K562 (cell line): ENCODE data around the gene INPP5K. TPM values are rescaled to one million over a fixed set of nuclear protein-coding genes. Genes with fewer than 3 reads are reported as not detected.

Experiments
- ARID1B ChIP-seq: fragments of 450-650 bp; IDR thresholded peaks from 2 replicates; pipeline ENCODE4 v1.6.1; 2016; ENCODE audit warnings: antibody characterized with exemption, mild to moderate bottlenecking, inconsistent platforms
- ARID3B ChIP-seq: fragments of 250-450 bp; sonication (Bioruptor Pico); IDR thresholded peaks from 2 replicates; pipeline ENCODE4 v1.4.0; 2020; ENCODE audit warnings: borderline replicate concordance
- ATF1 ChIP-seq, 2 experiments: fragments of 450-650 bp in 1 of 2; IDR thresholded peaks; 2 replicates each; pipeline ENCODE4 v1.6.1; 2016; ENCODE audit warnings: missing compliant biosample characterization in 1 of 2, missing genetic modification characterization in 1 of 2
- BACH1 ChIP-seq: fragments of 200-800 bp; sonication (Bioruptor generic); IDR thresholded peaks from 2 replicates; pipeline ENCODE4 v1.6.1; 2016; ENCODE audit warnings: missing genetic modification characterization, missing compliant biosample characterization
- CCNT2 ChIP-seq: IDR thresholded peaks from 2 replicates; pipeline ENCODE4 v1.6.1; 2011; ENCODE audit warnings: borderline replicate concordance, low read depth, mild to moderate bottlenecking, moderate library complexity, mixed read lengths, low read length; ENCODE audit not compliant: insufficient read length; ENCODE audit errors: extremely low read depth
- CGGBP1 ChIP-seq: fragments of 250-450 bp; sonication (Bioruptor Pico); IDR thresholded peaks from 2 replicates; pipeline ENCODE4 v1.9.0; 2021; ENCODE audit warnings: mild to moderate bottlenecking
- CXXC5 ChIP-seq: fragments of 250-450 bp; sonication (Bioruptor Pico); IDR thresholded peaks from 2 replicates; pipeline ENCODE4 v1.8.0; 2022; ENCODE audit warnings: inconsistent platforms, mild to moderate bottlenecking, moderate library complexity
- E2F3 ChIP-seq: fragments of 250-450 bp; sonication (Bioruptor Pico); IDR thresholded peaks from 2 replicates; pipeline ENCODE4 v1.4.0; 2020; ENCODE audit warnings: mild to moderate bottlenecking
- ELF4 ChIP-seq: fragments of 450-650 bp; formaldehyde crosslinking; IDR thresholded peaks from 2 replicates; pipeline ENCODE4 v1.4.0; 2022; ENCODE audit warnings: missing genetic modification characterization
- GTF2B ChIP-seq: IDR thresholded peaks from 2 replicates; pipeline ENCODE4 v1.6.1; 2011; ENCODE audit not compliant: insufficient read length; ENCODE audit errors: extremely low read depth
- JUN ChIP-seq, 2 experiments: sonication (generic) in 1 of 2; formaldehyde crosslinking in 1 of 2; IDR thresholded peaks; 2 replicates each; pipeline versions ENCODE4 v1.6.1 to v1.8.0; 2012 to 2022; ENCODE audit warnings: borderline replicate concordance in 2 of 2, mild to moderate bottlenecking in 2 of 2, improper control_type of control experiment in 1 of 2, low read depth in 1 of 2, low read length in 1 of 2, missing genetic modification reagents in 1 of 2
- MLX ChIP-seq, 2 experiments: fragments of 450-650 bp in 1 of 2; sonication (generic) in 1 of 2; formaldehyde crosslinking; conservative IDR thresholded peaks; 2 replicates each; pipeline versions ENCODE4 v1.4.0 to v1.8.1; 2020 to 2022; ENCODE audit warnings: mild to moderate bottlenecking in 1 of 2, missing genetic modification reagents in 1 of 2
- NCOR1 ChIP-seq: fragments of 450-650 bp; IDR thresholded peaks from 2 replicates; pipeline ENCODE4 v1.6.1; 2016; ENCODE audit warnings: mild to moderate bottlenecking, moderate library complexity
- RFX7 ChIP-seq: fragments of 250-450 bp; sonication (Bioruptor Pico); IDR thresholded peaks from 2 replicates; pipeline ENCODE4 v1.5.1; 2021; ENCODE audit warnings: mild to moderate bottlenecking
- SETDB1 ChIP-seq: IDR thresholded peaks from one replicate; pipeline ENCODE4 v1.6.1; 2012; ENCODE audit warnings: low read length, control low read depth, inconsistent platforms
- ZNF232 ChIP-seq: sonication (generic); formaldehyde crosslinking; IDR thresholded peaks from 2 replicates; pipeline ENCODE4 v1.8.0; 2022; ENCODE audit warnings: mild to moderate bottlenecking, missing genetic modification reagents
- ZNF444 ChIP-seq: fragments of 250-450 bp; sonication (Bioruptor Pico); IDR thresholded peaks from 2 replicates; pipeline ENCODE4 v1.4.0; 2020; ENCODE audit warnings: mild to moderate bottlenecking, moderate library complexity
- ZNF778 ChIP-seq: fragments of 450-650 bp; formaldehyde crosslinking; IDR thresholded peaks from 2 replicates; pipeline ENCODE4 v1.4.0; 2020; ENCODE audit warnings: mild to moderate bottlenecking, moderate library complexity
- polyA plus RNA-seq, 8 experiments: library from polyadenylated mRNA; depleted of rRNA in 4 of 8; stranded (reverse) in 5 of 8; unstranded in 3 of 8; fragments of >200 nt; fragmentation: Nextera tagmentation in 2 of 8; fragmentation: Illumina TruSeq in 1 of 8; extraction: Ambion mirVana in 2 of 8; extraction: Trizol in 1 of 8; gene quantifications; 2 replicates each; pipeline versions ENCODE4 v1.2.1 to v1.2.3, GENCODE V29; 2011 to 2014; ENCODE audit warnings: inconsistent platforms in 1 of 8, missing spikeins in 1 of 8
- total RNA-seq, 7 experiments: library from RNA; depleted of rRNA in 6 of 7; stranded (reverse); fragments of >200 nt in 6 of 7; fragmentation: Illumina TruSeq in 2 of 7; extraction: Trizol in 2 of 7; gene quantifications; 2 replicates each; pipeline versions ENCODE4 v1.2.1 to v1.2.3, GENCODE V29; 2011 to 2021; ENCODE audit warnings: low replicate concordance in 1 of 7
- TF ChIP-seq, protein P1 (sequence below), 3 experiments: IDR thresholded peaks in 2 of 3; conservative IDR thresholded peaks in 1 of 3; 2 replicates each; pipeline ENCODE4 v1.5.1; 2011 to 2012; ENCODE audit warnings: low read length in 3 of 3, mild to moderate bottlenecking in 3 of 3, control low read depth in 2 of 3, improper control_type of control experiment in 1 of 3, inconsistent platforms in 1 of 3, low read depth in 1 of 3, mixed read lengths in 1 of 3, moderate library complexity in 1 of 3; ENCODE audit not compliant: insufficient read depth in 2 of 3
- TF ChIP-seq, protein P2 (sequence below): IDR thresholded peaks from 2 replicates; pipeline ENCODE4 v1.6.1; 2014; ENCODE audit warnings: antibody characterized with exemption

The INPP5K gene
- total and polyA plus RNA-seq, 9 of the 15 experiments (the other 6 are each of a cell fraction or from before 2014, with no cell fraction given), result 0.63 to 15.1 (median 10.1) TPM

DNA sequence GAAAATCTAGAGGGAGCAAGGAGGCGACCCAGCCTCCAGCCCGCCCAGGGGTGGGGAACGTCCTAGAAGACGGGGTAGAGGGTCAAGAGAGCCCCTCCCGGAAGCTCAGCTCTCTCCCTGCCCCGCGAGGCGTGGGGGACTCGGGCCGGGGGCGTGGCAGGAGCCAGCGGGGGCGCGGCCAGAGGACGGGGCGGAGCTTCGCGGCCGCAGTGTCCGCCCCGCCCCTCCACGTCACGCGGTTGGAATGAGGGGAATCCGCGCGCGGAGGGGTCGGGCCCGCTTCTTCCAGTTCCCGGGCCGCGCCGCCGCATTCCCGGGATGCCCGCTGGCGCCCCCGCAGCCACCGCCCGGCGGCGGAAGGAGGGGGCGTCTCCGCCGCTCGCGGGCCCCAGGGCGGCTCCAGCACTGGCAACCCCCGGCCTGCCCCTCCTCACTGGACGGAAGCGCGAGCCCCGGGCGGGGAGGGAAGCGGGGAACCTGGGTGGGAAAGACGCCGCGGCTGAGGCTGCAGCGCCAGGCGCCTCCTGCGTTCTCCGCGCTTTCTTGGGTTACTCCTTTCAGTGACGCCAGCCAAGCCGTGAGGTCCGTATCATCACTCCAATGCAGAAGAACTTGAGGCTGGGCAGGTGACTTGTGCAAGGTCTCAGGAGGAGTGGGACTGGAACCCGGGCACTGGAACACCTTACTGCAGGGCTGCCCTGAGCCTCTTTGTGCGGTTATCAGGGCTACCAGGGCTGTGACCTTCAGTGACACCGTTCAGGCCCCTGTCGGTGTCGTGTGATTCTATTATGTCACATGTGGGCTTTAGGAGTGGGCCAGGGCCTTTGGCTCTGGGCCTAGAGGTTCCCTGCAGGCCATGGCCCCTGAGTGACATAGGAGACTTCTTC, 28.2 kb downstream of the INPP5K start (continued):
- no peak for TF ChIP-seq ZNF778 (CRISPR knock-in tag)
- no peak for TF ChIP-seq ATF1 (CRISPR knock-in tag; IDR thresholded peaks at IDR 0.05)
- TF ChIP-seq ATF1 (tag; IDR thresholded peaks at IDR 0.05), result peak; percentile 83
- no peak for TF ChIP-seq ELF4 (CRISPR knock-in tag)
- TF ChIP-seq SETDB1, result no peak
- peak; percentile 76 for TF ChIP-seq CCNT2
- peak; percentile 35; the same call in 1 of the 2 replicates for TF ChIP-seq NCOR1
- TF ChIP-seq, protein P1, sequence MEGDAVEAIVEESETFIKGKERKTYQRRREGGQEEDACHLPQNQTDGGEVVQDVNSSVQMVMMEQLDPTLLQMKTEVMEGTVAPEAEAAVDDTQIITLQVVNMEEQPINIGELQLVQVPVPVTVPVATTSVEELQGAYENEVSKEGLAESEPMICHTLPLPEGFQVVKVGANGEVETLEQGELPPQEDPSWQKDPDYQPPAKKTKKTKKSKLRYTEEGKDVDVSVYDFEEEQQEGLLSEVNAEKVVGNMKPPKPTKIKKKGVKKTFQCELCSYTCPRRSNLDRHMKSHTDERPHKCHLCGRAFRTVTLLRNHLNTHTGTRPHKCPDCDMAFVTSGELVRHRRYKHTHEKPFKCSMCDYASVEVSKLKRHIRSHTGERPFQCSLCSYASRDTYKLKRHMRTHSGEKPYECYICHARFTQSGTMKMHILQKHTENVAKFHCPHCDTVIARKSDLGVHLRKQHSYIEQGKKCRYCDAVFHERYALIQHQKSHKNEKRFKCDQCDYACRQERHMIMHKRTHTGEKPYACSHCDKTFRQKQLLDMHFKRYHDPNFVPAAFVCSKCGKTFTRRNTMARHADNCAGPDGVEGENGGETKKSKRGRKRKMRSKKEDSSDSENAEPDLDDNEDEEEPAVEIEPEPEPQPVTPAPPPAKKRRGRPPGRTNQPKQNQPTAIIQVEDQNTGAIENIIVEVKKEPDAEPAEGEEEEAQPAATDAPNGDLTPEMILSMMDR (IDR thresholded peaks at IDR 0.05 in 2 of 3, conservative IDR thresholded peaks at IDR 0.05 in 1 of 3; ENCODE audit: insufficient read depth in 2 of 3, low read depth in 1 of 3, low read length in 3 of 3), result no peak
- peak; percentile 66; the same call in 1 of the 2 replicates for TF ChIP-seq CXXC5 (CRISPR knock-in tag)
- TF ChIP-seq ARID3B (CRISPR knock-in tag), result no peak
- no peak for TF ChIP-seq MLX (CRISPR knock-in tag; conservative IDR thresholded peaks at IDR 0.05)
- no peak for TF ChIP-seq E2F3 (CRISPR knock-in tag)
- TF ChIP-seq RFX7 (CRISPR knock-in tag), result no peak
- 0 out of 2 replicates have a peak, but pooled peaks have one; percentile 17 for TF ChIP-seq JUN (IDR thresholded peaks at IDR 0.05; ENCODE audit: borderline replicate concordance, low read depth, low read length)
- TF ChIP-seq JUN (CRISPR knock-in tag; IDR thresholded peaks at IDR 0.05; ENCODE audit: borderline replicate concordance), result no peak
- TF ChIP-seq BACH1, result no peak
- TF ChIP-seq ZNF232, result no peak
- peak; percentile 53; the same call in 1 of the 2 replicates for TF ChIP-seq ARID1B
- no peak for TF ChIP-seq GTF2B
- no peak for TF ChIP-seq CGGBP1 (CRISPR knock-in tag)
- TF ChIP-seq, protein P2, sequence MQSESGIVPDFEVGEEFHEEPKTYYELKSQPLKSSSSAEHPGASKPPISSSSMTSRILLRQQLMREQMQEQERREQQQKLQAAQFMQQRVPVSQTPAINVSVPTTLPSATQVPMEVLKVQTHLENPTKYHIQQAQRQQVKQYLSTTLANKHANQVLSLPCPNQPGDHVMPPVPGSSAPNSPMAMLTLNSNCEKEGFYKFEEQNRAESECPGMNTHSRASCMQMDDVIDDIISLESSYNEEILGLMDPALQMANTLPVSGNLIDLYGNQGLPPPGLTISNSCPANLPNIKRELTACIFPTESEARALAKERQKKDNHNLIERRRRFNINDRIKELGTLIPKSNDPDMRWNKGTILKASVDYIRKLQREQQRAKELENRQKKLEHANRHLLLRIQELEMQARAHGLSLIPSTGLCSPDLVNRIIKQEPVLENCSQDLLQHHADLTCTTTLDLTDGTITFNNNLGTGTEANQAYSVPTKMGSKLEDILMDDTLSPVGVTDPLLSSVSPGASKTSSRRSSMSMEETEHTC, result peak; percentile 41; the same call in 1 of the 2 replicates
- TF ChIP-seq ZNF444 (CRISPR knock-in tag), result no peak
